8988T (cell line): ENCODE results near the gene ARMS2.

ENCODE experiments used
- DNase-seq: peaks from one replicate; pipeline ENCODE4 v3.0.0; 2011

ARMS2 gene

GRCh38 chr10:122474131-122474818 lies 19.8 kb downstream of the ARMS2 start:
- DNase-seq, result no peak

GRCh38 chr10:122475100-122475499 lies 20.6 kb downstream of the ARMS2 start:
- DNase-seq, result no peak

GRCh38 chr10:122475591-122476332 lies 21.3 kb downstream of the ARMS2 start:
- DNase-seq, result no peak

- DNase-seq, result no peak
Observed at GRCh38 chr10:122476333-122476695, 21.9 kb downstream of the ARMS2 start.

- no peak for DNase-seq
Observed at GRCh38 chr10:122477436-122477835, 23.0 kb downstream of the ARMS2 start.

- DNase-seq, result no peak
Observed at GRCh38 chr10:122478971-122479370, 24.5 kb downstream of the ARMS2 start.

GRCh38 chr10:122480146-122480833 lies 25.8 kb downstream of the ARMS2 start:
- DNase-seq, result no peak

GRCh38 chr10:122481296-122482056 lies 27.0 kb downstream of the ARMS2 start:
- no peak for DNase-seq

- DNase-seq, result no peak
Observed at GRCh38 chr10:122484276-122485060, 30.0 kb downstream of the ARMS2 start.

GRCh38 chr10:122485670-122486069 lies 31.2 kb downstream of the ARMS2 start:
- no peak for DNase-seq

GRCh38 chr10:122486406-122487080 lies 32.1 kb downstream of the ARMS2 start:
- no peak for DNase-seq

- DNase-seq, result no peak
Observed at GRCh38 chr10:122487174-122487765, 32.8 kb downstream of the ARMS2 start.

- no peak for DNase-seq
Observed at GRCh38 chr10:122490268-122490667, 35.8 kb downstream of the ARMS2 start.

- DNase-seq, result no peak
Observed at GRCh38 chr10:122490786-122491680, 36.6 kb downstream of the ARMS2 start.

GRCh38 chr10:122492006-122492405 lies 37.6 kb downstream of the ARMS2 start:
- no peak for DNase-seq

- no peak for DNase-seq
Observed at GRCh38 chr10:122492999-122493481, 38.6 kb downstream of the ARMS2 start.

GRCh38 chr10:122493761-122494160 lies 39.3 kb downstream of the ARMS2 start:
- DNase-seq, result no peak

- no peak for DNase-seq
Observed at GRCh38 chr10:122494173-122494820, 39.8 kb downstream of the ARMS2 start.

GRCh38 chr10:122494833-122495232 lies 40.4 kb downstream of the ARMS2 start:
- peak; percentile 44 for DNase-seq
